Fibroblast of pulmonary artery (primary cell): ENCODE results near the gene FNDC10.
"Not testable (repeated sequence)": the region's sequence is repeated elsewhere in the genome, so short reads cannot be mapped to it uniquely, and the experiment has no call there.

ENCODE experiments used
- DNase-seq: peaks from one replicate; pipeline ENCODE4 v3.0.0-alpha.2; 2010; ENCODE audit warnings: low read depth
- H3K4me3 ChIP-seq: replicated peaks from 2 replicates; pipeline ENCODE4 v1.5.1; 2011; ENCODE audit warnings: low read depth, mild to moderate bottlenecking, control low read depth, low read length, moderate library complexity
- TF ChIP-seq, protein P1 (sequence below): IDR thresholded peaks from 2 replicates; pipeline ENCODE4 v1.5.1; 2011; ENCODE audit warnings: mild to moderate bottlenecking, control low read depth, low read length, inconsistent platforms; ENCODE audit errors: missing control alignments

Gene FNDC10

DNA sequence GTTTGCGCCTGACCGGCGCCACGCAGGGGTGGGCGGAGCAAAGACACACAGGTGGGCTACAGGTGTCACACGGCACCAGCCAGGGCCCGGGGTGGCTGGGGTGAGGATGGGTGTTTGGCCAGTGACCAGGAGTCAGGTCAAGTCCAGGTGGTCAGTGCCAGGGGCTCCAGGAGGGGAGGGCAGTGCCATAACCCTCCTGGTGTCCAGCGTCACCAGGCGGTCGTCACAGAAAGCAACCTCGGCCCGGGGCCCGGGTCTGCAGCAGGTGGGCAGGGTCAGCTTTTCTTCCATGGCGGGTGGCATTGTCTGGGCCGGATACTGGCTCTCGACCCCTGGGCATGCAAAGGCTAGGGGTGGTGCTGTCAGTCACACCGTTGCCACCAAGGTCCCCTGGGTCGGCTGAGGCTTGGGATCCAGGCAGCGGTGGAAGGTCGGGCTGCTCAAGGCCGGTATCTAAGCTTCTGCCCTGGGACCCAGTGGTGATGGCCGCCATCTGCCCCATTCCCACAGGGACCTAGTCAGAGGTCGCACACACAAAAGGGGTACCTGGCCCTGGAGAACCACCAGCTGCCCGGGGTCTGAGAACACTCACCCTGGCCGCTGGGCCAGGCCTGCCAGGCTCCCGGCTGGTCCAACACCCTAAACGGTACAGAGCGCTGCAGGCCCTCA, 1.8 kb downstream of the FNDC10 start:
- DNase-seq: no peak
- no peak overlapping the region for H3K4me3 ChIP-seq
- TF ChIP-seq, protein P1, sequence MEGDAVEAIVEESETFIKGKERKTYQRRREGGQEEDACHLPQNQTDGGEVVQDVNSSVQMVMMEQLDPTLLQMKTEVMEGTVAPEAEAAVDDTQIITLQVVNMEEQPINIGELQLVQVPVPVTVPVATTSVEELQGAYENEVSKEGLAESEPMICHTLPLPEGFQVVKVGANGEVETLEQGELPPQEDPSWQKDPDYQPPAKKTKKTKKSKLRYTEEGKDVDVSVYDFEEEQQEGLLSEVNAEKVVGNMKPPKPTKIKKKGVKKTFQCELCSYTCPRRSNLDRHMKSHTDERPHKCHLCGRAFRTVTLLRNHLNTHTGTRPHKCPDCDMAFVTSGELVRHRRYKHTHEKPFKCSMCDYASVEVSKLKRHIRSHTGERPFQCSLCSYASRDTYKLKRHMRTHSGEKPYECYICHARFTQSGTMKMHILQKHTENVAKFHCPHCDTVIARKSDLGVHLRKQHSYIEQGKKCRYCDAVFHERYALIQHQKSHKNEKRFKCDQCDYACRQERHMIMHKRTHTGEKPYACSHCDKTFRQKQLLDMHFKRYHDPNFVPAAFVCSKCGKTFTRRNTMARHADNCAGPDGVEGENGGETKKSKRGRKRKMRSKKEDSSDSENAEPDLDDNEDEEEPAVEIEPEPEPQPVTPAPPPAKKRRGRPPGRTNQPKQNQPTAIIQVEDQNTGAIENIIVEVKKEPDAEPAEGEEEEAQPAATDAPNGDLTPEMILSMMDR: no peak

DNA sequence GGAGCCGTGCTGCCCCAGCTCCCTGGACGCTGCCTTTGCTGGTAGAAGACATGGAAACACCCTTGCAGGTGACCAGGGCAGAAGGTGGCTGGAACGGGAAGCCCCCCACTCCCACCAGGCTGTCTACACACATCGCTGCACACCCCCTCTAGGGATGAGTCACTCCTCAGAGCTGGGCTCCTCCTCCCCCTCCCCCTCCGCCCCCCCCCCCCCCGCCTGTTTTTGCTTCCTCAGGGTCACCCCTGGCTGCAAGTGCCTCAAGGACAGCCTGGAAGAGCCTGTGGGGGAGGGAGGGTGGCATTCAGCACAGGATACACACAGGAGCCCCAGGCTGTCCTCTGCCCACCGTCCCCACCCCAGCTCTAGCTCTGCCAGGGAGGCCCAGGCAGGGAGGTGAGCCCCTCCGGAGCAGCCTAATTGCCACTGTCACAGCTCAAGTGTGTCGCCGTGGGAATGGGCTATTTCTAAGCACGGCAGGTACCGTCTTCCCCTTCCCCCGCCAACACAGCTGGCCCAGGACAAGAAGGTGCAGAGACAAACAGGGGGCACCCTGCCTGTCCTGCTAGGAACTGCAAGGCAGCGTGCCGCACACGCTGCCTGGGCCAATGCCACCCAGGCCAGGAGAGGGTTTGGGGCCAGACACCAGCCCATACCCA, 2.5 kb downstream of the FNDC10 start:
- H3K4me3 ChIP-seq: no peak overlapping the region
- TF ChIP-seq, protein P1: peak; percentile 31
- no peak for DNase-seq

DNA sequence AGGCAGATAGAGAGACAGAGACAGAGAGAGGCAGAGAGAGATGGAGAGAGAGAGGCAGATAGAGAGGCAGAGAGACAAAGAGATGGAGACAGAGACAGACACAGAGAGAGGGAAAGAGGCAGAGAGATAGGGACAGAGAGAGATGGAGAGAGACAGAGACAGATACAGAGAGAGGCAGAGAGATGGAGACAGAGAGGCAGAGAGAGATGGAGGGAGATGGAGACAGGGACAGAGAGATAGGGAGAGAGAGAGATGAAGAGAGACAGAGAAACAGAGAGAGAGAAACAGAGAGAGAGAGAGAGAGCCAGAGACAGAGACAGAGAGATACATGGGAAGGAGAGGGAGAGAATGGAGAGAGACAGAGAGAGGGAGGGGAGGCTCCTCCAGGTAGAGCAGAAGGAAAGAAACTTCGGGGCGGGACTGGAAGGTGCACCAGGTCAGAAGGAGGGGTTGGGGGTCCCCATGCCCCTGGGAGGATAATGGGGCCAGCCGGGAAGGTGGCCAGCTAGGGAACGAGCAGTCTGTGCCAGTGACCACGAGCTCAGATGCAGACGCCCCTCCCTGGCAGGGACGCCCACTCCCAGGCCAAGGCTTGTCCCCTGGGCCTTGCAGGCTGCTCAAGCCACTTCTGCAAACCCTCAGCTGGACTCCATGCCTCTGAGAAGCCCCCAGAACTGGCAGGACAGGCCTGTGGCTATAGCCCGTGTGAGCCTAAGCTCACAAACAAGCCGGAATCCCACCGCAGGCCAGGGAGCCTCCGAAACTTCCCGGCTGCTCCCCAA, 3.3 kb downstream of the FNDC10 start:
- TF ChIP-seq, protein P1: no peak
- no peak overlapping the region for H3K4me3 ChIP-seq
- DNase-seq: no peak

DNA sequence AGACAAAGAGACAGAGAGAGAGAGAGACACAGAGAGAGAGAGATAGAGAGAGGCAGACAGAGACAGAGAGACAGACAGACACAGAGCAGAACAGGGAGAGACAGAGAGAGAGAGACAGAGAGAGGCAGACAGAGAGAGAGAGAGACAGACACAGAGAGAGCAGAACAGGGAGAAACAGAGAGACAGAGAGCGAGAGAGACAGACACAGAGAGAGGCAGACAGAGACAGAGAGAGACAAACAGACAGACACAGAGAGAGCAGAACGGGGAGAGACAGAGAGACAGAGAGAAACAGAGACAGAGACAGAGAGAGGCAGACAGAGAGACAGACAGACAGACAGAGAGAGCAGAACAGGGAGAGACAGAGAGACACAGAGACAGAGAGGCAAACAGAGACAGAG, 4.6 kb downstream of the FNDC10 start:
- DNase-seq, H3K4me3 ChIP-seq: not testable (repeated sequence)

DNA sequence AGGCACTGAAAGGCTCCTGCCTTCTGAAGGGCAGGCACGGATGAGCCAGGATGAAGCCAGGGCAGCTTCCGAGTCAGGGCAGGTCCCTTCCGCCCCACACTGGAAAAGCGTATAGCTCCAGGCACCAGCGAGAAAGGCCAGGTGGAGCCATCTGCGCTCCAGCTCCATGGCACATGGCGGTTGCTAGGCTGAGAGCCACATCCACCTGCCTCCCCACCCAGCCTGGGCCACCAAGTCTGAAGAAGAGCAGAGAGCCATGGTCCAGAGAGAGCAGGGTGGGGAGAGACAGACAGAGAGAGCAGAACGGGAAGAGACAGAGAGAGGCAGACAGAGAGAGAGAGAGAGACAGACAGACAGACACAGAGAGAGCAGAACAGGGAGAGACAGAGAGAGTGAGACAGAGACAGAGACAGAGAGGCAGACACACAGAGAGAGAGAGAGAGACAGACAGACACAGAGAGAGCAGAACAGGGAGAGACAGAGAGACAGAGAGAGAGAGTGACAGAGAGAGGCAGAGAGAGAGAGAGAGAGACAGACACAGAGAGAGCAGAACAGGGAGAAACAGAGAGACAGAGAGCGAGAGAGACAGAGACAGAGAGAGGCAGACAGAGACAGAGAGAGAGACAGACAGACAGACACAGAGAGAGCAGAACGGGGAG, 5.2 kb downstream of the FNDC10 start:
- no peak for DNase-seq
- H3K4me3 ChIP-seq: no peak overlapping the region
- TF ChIP-seq, protein P1: no peak

DNA sequence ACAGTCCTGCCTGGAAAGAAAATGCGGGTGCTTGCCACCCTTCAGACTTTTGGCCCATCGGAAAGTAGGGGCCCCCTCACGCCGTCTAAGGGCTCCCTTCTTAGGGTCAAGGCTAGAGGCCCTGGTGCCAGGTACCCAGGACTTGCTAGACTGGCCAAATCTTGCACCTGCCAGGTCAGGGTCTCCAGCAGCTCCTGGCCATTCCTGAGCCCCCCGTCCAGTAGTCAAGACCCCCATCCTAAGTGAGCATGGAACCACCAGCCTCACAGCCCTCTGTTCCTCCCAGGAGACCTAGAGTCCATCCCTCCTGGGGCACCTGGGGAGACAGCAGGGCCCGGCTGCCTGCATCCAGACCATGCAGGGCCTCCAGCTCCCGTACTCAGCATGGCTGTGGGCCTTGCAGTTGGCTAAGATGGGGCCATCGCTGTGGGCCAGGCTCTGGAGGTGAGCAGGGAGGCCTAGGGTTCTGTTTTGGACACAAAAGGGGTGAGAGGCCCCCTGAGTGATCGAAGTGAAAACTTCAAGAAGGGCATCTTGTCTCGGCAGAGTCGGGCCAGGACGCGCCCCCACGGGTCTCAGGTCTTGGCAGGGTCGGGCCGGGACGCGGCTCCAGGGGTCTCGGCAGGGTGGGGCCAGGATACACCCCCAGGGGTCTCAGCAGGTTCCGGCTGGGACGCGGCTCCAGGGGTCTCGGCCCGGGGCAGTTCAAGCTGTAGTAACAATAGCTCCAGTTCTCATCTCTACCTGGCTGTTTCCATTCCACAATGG, 5.9 kb downstream of the FNDC10 start:
- H3K4me3 ChIP-seq: no peak overlapping the region
- TF ChIP-seq, protein P1: no peak

More for the DNA sequence above, 5.9 kb downstream of the FNDC10 start:
- DNase-seq: no peak
